Nephron progenitor cell (in vitro differentiated cells): ENCODE measurements around the gene TOB1.
"Not testable (repeated sequence)": the region's sequence is repeated elsewhere in the genome, so short reads cannot be mapped to it uniquely, and the experiment has no call there.

Experiments
- DNase-seq: peaks from one replicate; pipeline ENCODE4 v3.0.0; 2021
- H3K27ac Mint-ChIP-seq: 2 replicates; pipeline ENCODE4 v1.8.0; 2021; ENCODE audit warnings: mild to moderate bottlenecking, moderate library complexity, mixed read lengths
- H3K27me3 Mint-ChIP-seq: 2 replicates; pipeline ENCODE4 v1.8.0; 2021; ENCODE audit warnings: mild to moderate bottlenecking, low read depth, mixed read lengths; ENCODE audit not compliant: poor library complexity
- H3K36me3 Mint-ChIP-seq: 2 replicates; pipeline ENCODE4 v1.8.0; 2021; ENCODE audit warnings: low read depth, mixed read lengths
- H3K4me1 Mint-ChIP-seq: 2 replicates; pipeline ENCODE4 v1.8.0; 2021; ENCODE audit warnings: mixed read lengths
- H3K4me3 Mint-ChIP-seq: 2 replicates; pipeline ENCODE4 v1.8.0; 2021; ENCODE audit warnings: mild to moderate bottlenecking, moderate library complexity, mixed read lengths
- H3K9me3 Mint-ChIP-seq: 2 replicates; pipeline ENCODE4 v1.8.0; 2021; ENCODE audit warnings: mild to moderate bottlenecking, moderate library complexity, mixed read lengths
- TF ChIP-seq, protein P1 (sequence below): fragments of 200-600 bp; sonication (generic); IDR thresholded peaks from 2 replicates; pipeline ENCODE4 v1.5.0; 2021; ENCODE audit warnings: antibody characterized with exemption

TOB1 gene

GRCh38 chr17:50864747-50865059, 1.5 kb downstream of the TOB1 start:
- peaks cover 55% of the 10 kb centered on the region for H3K4me1 Mint-ChIP-seq
- H3K9me3 Mint-ChIP-seq = no peaks in the 10 kb centered on the region
- TF ChIP-seq, protein P1, sequence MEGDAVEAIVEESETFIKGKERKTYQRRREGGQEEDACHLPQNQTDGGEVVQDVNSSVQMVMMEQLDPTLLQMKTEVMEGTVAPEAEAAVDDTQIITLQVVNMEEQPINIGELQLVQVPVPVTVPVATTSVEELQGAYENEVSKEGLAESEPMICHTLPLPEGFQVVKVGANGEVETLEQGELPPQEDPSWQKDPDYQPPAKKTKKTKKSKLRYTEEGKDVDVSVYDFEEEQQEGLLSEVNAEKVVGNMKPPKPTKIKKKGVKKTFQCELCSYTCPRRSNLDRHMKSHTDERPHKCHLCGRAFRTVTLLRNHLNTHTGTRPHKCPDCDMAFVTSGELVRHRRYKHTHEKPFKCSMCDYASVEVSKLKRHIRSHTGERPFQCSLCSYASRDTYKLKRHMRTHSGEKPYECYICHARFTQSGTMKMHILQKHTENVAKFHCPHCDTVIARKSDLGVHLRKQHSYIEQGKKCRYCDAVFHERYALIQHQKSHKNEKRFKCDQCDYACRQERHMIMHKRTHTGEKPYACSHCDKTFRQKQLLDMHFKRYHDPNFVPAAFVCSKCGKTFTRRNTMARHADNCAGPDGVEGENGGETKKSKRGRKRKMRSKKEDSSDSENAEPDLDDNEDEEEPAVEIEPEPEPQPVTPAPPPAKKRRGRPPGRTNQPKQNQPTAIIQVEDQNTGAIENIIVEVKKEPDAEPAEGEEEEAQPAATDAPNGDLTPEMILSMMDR = no peak
- no peak for DNase-seq
- H3K27ac Mint-ChIP-seq = peak overlapping the region; percentile 99
- H3K4me3 Mint-ChIP-seq = peak overlapping the region; percentile 100
- H3K27me3 Mint-ChIP-seq = peaks cover 3% of the 10 kb centered on the region
- peaks cover 18% of the 10 kb centered on the region for H3K36me3 Mint-ChIP-seq

GRCh38 chr17:50863931-50864330, 2.2 kb downstream of the TOB1 start:
- Mint-ChIP-seq H3K27ac (peak overlapping the region; percentile 99), H3K4me3 (peak overlapping the region; percentile 100), H3K27me3 (peaks cover 3% of the 10 kb centered on the region), H3K4me1 (peaks cover 54% of the 10 kb centered on the region), H3K9me3 (no peaks in the 10 kb centered on the region), H3K36me3 (peaks cover 18% of the 10 kb centered on the region)
- TF ChIP-seq, protein P1 = no peak
- no peak for DNase-seq

- peaks cover 18% of the 10 kb centered on the region for H3K36me3 Mint-ChIP-seq
- no peaks in the 10 kb centered on the region for H3K9me3 Mint-ChIP-seq
- peak overlapping the region; percentile 100 for H3K4me3 Mint-ChIP-seq
- TF ChIP-seq, protein P1 = peak; percentile 41
- peak overlapping the region; percentile 17 for H3K27ac Mint-ChIP-seq
- H3K27me3 Mint-ChIP-seq = peaks cover 3% of the 10 kb centered on the region
- H3K4me1 Mint-ChIP-seq = peaks cover 48% of the 10 kb centered on the region
- DNase-seq = peak; percentile 46
Measured at GRCh38 chr17:50863221-50863843, 2.8 kb downstream of the TOB1 start.

DNA sequence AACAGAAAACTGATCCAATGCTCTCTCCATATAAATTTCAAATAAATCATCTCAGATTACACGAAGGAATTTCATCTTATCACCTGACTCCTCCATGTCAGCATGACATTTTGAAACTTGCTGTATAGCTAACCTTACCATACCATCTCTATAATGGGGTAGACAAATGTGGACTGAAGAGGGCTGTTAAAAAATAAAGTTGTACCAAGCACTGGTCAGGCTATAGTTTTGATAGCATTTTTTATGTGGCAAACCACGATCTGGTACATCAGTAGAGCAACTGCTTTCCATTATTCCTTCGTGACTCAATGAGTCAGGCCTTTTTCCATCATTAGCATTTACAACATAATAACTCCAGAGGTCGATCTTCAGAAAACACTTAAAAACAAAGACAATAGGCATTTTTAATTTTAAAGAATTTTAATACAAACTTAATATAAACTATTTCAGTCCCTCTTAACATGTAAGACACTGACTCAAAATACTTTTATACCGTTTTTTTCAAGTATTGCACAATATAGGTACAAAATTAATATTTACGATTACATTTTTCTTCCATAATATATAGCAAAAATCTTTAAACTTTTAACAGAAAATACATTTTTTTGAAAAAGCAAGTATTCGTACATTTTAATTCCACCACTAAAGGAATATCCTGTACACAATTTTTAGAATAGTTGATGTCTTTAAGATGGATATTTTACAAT, 4.2 kb downstream of the TOB1 start:
- TF ChIP-seq, protein P1 = no peak

DNA sequence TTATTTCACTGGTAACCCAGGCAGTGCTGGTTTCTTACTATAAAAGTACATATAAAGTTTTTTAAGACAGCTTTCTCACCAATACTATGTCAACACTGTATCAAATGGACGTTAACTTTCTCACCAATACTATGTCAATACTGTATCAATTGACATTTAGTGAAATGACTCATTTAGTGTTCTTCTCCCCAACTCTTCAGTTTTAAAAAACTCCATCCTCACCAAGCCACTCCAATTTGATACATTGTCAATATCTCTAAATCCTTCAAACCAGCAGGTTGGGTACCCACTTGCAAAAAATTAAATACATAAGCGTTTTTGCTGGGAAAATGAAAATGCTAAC, 4.8 kb downstream of the TOB1 start:
- Mint-ChIP-seq H3K4me3 (no peak overlapping the region), H3K27ac (peak overlapping the region; percentile 43), H3K4me1 (peaks cover 34% of the 10 kb centered on the region), H3K36me3 (peaks cover 18% of the 10 kb centered on the region), H3K9me3 (no peaks in the 10 kb centered on the region), H3K27me3 (peaks cover 3% of the 10 kb centered on the region)
- TF ChIP-seq, protein P1 = no peak
- no peak for DNase-seq

More for the DNA sequence above, 4.2 kb downstream of the TOB1 start:
- Mint-ChIP-seq H3K36me3 (peaks cover 18% of the 10 kb centered on the region), H3K9me3 (no peaks in the 10 kb centered on the region), H3K27ac (no peak overlapping the region), H3K27me3 (peaks cover 3% of the 10 kb centered on the region), H3K4me3 (no peak overlapping the region), H3K4me1 (peaks cover 34% of the 10 kb centered on the region)
- no peak for DNase-seq

DNA sequence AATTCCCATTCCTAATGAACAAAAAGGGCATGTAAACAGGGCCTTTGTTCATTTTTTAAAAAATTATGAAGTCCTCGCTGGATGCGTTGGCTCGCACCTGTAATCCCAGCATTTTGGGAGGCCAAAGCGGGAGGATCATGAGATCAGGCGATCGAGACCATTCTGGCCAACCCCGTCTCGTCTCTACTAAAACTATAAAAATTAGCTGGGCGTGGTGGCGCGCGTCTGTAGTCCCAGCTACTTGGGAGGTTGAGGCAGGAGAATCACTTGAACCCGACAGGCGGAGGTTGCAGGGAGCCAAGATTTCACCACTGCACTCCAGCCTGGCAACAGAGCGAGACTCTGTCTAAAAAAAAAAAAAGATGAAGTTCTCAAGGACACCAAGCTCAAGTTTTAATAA, 6.4 kb downstream of the TOB1 start:
- DNase-seq, H3K9me3 Mint-ChIP-seq, H3K27me3 Mint-ChIP-seq, H3K27ac Mint-ChIP-seq, H3K4me3 Mint-ChIP-seq: not testable (repeated sequence)
- Mint-ChIP-seq H3K4me1 (peaks cover 30% of the 10 kb centered on the region), H3K36me3 (peaks cover 18% of the 10 kb centered on the region)
